CD4-positive, alpha-beta T cell treated with Interleukin-21 for 1 hour (primary cell): ENCODE results near the gene ABCG2.

Source experiments
- DNase-seq: peaks from one replicate; pipeline ENCODE4 v3.0.0-alpha.2; 2020

The ABCG2 gene

DNA sequence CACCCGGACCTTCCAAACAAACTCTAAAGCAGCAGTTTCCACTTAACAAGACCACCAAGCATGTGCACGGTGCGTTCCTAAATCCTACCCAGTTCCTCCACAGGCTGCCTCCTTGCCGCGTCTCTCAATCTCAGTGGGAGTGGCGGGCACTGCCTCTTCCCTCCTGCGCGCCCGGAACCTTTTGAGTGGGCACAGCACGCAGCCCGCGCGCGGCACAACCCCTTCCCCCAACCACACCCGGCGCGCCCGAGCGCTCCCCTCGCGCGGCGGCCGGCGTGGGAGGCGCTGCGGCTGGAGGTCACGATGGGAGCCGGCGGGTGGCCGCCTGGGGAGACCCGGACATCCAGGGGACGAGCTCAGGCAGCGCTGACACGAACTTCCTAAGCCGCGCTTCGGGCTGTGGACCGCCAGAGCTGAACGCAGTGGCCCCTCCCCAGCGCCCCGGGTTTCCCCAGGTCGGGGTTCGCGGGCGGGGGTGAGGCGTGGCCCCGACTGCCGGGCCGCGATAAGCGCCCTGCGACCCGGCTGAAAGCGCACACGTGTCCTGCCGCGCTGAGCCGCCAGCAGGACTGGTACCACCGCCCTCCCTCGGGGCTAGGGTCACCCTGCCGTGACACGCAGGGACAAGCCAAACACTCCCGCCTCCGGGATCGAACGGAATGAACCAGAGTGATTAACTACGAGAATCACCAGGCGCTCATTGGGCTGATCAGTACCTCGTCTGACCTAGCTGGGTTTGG lies at the start of gene ABCG2:
Gene ABCG2, minus strand, starts transcription at position 151 of the 740 bp plus-strand sequence. CDS start 18,644 bp downstream, outside the sequence.
- DNase-seq: peak; percentile 22

DNA sequence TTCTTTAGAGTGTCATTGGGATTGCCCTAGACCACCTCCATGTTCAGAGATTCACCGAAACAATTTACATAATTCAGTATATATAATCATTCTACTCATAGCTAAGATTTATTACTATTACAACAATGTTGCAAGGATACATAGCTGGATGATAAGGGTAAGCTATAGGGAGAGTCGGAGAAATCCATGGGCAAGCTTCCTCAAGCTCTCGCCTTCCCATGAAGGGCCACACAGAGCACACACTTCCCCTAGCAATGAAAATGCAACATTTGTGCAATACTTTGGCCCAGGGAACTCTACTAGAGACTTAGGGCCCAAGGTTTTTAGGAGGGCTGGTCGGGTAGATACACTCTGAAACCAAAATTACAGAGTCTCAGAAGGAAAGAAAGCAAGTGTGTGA lies 49.7 kb upstream of the ABCG2 start:
- no peak for DNase-seq

DNA sequence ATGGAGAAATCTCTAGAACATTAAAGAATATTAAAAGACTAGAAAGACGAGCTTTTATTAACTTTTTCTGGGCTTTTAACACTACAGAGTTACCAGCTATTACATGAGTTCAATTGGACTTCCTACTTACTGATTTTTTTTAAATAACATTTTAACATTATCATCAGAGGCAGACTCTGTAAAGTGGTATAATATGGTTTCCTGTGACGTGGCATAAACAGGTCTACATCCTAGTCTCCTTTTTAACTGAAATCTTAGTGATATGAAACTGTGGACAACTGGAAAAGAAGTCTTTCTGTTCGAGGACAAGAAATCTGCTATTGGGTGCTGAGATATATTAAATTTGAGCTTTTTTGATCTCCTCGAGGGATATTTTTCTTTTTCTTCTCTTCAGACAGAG lies 48.7 kb upstream of the ABCG2 start:
- DNase-seq: no peak

DNA sequence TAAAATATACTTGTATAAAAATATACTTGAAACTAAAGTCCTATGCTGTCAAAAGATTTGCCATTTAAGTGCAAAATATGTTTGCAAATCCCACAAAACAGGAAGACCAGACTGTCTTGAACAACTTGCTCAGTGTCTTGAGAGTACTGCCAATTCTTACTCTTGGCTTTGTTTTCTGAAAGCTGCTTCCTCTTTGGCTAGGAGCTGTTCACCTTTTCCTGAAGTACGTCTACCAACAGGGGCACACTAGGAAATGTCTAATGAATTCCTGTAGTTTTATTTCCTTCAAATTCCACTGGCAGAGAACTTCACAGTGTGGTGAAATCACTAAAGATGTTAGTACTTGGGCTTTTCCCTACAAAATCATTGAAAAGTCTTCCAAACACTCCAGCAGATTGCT lies 46.4 kb upstream of the ABCG2 start:
- no peak for DNase-seq

DNA sequence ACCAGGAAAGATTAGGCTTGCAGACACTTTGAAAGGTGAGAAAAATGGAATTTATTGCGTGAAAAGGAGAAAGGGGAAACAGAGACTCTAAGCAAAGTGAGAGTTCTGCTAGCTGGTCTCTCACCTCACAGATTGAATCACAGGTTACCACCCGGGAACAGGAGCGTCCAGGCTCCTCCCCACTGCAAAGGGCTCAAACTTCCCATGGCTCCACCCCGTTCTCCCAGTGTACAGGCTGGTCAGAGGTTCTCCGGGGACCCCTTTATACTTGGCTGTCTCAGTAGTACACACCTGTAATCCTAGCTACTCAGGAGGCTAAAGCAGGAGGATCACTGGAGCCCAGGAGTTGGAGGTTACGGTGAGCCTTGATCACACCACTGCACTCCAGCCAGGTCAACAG lies 44.0 kb upstream of the ABCG2 start:
- DNase-seq: no peak

DNA sequence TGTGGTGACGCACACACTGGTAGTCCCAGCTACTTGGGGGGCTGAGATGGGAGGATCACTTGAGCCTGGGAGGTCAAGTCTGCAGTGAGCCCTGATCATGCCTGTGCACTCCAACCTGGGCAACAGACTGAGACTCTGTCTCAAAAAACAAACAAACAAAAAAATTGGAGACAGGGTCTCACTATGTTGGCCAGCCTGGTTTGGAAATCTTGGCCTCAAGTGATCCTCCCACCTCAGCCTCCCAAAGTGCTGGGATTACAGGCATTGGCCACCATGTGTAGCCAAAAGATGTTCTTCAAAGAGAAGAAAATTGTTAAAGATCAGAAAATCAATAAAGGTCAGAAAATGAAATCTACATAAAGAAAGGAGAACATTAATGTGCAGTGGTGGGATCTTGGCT lies 41.7 kb upstream of the ABCG2 start:
- DNase-seq: no peak

DNA sequence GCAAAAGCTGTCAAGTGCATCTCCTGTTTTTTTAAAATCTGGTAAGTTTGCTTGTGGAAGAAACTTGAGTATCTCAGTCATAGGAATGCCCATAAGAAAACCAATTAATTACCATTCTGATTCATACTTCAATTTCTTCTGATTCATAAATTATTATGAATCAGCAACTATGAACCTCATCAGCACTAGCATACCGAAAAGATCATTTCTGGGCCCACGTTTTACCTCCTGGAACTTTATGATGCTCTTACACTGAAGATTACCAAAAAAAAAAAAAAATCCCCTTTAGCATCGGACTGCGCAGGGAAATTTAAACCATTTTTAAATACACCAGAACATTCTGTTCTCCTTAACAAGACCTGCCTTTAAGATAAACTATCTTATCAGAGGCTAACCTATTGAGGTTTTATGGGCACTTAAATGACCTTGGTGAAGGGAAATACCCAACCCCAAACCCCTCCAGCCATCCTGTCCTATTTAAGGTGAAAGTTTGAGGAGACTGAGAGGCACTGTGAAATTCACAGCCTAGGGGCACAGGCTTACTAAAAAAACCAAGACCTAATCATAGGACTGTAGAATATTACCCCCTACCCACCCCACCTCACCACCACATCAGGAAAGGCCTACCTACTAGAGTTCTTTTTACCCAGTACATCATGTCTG lies 38.2 kb upstream of the ABCG2 start:
- no peak for DNase-seq

DNA sequence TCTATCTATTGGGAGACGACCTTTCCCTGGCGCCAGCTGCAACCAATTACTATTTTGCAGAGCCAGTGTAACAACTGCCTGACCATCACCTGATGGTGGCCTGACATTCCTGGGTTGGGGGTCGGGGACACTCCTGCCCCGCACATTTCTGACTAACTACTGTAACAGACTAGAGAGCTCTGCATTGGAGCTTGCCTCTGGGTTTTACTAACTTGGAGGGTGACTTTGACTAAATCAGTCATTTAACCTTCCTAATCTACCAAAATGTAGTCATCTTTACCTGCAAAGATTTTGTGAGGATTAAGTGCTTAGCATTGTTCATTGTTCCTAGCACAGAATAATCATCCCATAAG lies 37.5 kb upstream of the ABCG2 start:
- no peak for DNase-seq

DNA sequence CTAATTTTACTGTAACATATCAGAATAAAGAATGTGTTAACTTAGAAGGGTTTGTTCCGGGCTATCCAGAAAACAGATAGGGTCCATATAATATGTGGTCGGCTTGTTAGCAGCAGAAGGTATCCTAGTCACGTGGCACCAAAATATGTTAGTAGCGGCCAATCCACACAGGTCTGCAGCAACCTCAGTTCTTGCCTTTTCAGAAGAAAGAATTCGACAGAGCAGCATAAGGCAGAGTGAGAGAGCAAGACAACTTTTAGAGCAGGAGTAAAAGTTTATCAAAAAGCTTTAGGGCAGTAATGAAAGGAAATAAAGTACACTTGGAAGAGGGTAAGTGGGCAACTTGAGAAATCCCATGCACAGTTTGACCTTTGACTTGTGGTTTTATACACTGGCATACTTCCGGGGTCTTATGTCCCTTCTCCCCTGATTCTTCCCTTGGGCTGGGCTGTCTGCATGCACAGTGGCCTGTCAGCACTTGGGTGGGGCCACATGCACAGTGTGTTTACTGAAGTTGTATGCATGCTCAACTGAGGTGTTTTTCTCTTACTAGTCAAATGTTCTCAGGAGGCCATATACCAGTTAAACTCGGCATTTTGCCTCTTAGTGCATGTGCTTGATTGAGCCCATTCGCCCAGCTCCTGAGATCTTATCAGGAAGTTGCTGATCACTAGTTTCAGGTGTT lies 37.0 kb upstream of the ABCG2 start:
- no peak for DNase-seq

DNA sequence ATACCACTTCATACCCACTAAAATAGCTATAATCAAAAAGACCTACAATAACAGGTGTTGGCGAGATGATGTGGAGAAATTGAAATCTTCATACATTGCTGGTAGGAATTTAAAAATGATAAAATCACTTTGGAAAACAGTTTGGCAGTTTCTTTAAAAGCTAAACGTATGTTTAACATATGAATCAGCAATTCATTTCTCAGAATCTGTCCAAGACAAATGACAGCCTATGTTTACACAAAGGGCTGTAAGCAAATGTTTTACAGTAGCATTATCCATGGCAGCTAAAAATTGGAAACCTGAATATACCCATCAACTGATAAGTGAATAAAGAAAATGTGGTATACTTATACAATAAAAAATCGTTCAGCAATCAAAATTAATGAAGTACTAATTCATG lies 33.0 kb upstream of the ABCG2 start:
- DNase-seq: no peak

DNA sequence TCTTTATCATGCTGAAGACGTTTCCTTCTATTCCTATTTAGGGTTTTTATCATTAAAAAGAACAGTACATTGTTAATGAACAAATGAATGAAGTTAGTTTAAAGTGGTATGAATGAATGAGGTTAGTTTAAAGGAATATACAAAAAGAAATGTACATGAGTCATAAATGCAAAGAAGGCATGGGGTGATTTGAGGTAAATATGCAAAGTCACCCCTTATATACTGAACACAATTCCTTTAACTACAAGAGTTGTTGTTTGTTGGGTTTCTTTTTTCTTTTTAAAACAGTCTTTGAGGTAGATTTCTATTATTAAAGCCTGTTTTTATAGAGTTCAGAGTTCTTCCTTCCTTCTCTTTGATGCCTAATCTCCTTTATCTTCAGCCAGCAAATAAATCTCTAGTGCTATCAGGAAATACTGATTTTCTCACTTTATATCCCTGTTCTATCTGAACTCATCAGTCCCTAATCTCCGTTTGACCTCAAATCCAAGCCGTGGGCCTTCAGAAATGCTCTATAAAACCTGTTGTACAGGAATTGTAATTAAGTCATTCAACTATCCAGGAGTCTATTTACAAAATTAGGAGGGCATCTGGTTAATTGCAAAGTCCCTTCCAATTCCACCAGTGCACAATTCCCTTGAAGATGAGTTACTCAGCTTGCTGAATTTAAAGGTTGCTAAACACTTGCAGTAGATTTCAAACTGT lies 31.6 kb upstream of the ABCG2 start:
- no peak for DNase-seq

DNA sequence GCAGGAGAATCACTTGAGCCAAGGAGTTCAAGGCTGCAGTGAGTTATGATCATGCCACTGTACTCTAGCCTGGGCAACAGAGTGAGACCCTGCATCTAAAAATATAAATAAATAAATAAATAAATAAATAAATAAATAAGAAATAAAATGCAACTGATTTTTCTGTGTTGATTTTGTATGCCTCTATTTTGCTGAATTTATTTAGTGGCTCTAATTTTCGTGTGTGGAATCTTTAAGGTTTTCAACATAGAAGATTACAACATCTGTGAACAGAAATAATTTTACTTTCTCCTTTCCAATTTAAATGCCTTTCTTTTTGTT lies 30.9 kb upstream of the ABCG2 start:
- DNase-seq: no peak

DNA sequence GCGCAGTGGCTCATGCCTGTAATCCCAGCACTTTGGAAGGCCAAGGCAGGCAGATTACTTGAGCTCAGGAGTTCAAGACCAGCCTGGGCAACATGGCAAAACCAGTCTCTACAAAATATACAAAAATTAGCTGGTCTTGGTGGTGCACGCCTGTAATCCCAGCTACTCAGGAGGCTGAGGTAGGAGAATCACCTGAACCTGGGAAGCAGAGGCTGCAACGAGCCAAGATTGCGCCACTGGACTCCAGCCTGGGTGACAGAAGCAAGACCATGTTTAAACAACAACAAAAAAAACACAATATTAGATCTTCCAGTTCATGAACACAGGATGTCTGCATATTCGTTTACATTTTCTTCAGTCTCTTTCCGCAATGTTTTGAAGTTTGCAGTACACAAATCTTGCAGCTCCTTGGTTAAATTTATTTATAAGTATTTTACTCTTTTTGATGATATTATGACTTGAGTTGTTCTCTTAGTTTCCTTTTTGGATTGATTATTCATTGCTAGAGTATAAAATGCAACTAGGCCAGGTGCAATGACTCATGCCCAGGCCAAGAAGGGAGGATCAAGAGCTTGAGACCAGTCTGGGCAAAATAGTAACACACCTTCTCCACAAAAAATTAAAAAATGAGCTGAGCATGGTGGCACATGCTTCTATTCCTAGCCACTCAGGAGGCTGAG lies 30.4 kb upstream of the ABCG2 start:
- DNase-seq: no peak

DNA sequence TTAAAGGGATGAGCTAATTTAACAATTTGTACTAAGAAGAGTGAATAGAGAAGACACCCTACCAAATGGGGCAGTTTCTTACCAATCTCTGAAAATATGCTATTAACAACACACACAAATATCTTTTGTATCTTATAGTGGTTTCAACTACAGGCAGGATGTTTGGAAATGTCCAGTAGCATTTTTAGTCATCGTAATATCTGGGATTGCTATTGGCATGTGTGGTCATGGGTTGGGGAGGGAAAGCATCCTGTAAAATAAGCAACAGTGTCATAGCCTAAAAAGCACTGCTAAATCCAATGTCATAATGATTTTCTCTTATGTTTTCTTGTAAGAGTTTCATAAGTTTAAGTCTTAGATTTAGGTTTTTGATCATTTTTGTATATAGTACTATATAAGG lies 29.3 kb upstream of the ABCG2 start:
- no peak for DNase-seq

DNA sequence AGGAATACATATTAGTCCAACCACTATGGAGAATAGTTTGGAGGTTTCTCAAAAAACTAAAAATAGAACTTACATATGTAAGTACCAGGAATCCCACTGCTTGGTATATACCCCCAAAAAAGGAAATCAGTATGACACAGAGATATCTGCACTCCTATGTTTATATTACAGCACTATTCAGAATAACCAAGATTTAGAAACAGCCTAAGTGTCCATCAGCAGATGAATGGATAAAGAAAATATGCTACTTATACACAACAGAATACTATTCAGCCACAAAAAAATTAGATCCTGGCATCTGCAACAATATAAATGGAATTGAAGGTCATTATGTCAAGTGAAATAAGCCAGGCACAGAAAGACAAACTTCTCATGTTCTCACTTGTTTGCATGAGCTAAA lies 27.5 kb upstream of the ABCG2 start:
- no peak for DNase-seq

DNA sequence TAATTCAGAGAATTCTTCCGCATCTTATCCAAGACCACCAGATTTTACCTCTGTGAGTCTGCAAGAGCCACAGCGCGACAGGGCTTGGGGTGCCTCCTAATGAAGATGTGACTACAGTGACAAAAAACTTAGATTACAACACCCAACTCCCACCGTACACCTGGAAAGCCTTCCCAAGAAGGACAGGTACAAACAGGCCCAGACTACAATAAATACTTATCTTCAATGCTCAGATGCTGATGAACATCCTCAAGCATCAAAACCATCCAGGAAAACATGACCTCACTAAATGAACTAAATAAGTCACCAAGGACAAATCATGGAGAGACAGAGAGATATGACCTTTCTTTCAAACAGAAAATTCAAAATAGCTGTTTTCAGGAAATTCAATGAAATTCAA lies 20.8 kb upstream of the ABCG2 start:
- DNase-seq: no peak

DNA sequence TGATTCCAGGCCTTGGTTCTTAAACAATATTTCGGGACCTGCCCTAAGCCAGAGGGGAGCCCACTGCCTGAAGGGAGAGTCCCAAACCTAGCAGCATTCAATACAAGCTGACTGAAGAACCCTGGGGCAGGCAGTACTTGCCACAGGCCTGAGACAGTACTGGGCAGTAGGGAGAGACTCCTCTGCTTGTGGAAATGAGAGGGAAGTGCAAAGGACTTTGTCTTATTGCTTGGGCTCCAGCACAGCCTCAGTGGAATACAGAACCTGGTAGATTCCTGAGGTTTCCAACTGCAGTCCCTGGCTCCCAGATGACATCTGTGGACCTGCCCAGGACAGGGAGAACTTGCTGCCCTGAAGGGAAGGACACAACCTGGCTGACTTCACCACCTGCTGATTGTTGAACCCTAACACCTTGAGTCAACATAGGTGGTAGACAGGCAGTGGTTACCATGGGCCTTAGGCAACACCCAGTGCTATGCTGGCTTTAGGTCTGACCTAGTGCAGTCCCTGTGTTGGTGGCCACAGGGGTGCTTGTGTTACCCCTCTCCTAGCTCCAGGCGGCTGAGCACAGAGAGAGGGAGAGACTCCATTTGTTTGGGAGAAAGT lies 20.3 kb upstream of the ABCG2 start:
- DNase-seq: no peak

DNA sequence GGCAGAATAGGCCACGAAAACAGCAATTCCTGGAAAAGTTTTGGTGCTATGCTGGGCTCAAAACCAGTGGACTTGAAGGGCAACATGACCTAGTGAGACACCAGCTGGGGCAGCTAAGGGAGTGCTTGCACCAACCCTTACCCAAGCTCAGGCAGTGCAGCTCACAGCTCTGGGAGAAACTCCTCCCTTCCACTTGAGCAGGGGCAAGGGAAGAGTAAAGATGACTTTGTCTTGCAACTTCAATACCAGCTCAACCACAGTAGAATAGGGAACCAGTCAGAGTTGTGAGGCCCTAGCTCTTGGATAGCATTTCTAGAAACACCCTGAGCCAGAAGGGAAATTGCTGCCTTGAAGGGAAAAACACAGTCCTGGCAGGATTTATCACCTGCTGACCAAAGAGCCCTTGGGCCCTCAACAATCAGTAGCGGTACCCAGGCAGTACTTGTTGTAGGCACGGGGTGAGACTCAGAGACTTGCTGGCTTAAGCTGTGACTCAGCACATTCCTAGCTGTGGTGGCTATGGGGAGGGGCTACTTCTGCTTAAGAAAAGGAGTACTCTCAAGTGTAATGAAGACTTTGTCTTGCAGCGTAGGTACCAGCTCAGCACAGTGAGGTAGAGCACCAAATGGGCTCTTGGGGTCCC lies 19.7 kb upstream of the ABCG2 start:
- no peak for DNase-seq

DNA sequence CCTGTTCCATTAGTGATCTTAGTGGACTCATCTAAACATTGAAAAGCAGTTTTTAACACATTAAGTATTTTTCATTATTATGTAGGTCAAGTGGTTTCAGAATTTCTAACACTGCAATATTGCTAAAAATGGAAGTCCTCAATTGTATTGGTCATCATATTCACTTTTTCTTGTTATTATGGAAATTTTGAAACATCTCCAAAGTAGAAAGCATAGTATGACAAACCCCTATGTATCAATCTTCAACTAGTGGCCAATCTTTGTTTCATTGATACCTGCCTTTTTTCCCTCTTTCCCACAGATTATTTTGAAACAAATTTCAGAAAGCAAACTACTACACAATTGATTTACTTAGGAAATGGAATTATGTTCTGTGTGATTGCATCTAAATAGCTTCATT lies 14.5 kb upstream of the ABCG2 start:
- no peak for DNase-seq

DNA sequence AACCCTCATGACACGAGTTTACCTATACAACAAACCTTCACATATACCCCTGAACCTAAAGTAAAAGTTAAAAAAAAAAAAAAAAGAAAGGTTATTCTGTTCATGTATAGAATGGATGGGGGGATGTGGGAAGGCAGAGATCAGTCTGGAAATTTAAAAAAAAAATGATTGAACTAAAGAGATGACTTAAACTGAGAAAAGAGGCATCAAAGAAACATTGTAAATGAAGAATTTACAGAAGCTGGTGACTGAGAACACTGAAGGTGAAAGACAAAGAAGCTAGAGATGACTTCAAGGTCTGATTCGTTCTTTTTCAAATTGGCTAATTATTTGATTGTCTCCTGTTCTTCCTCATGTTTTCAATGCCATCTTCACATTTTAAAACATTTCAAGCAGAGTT lies 12.8 kb upstream of the ABCG2 start:
- DNase-seq: no peak

DNA sequence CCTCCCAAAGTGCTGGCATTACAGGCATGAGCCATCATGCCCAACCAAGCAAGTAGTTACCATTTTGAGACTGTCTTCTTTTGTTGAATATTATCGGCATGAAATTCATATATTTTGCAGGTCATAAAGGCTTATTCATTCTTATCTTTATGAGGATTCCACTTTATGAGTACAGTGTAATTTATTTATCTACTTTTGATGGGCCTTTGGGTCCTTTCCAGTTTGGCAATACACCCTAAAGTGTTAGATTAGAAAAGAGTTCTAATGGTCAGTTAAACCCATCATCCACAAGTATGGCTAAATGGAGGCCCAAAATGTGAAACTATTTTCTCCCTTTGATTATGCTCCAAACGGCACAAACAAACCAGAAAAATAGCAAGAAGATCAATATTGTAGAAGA lies 10.9 kb upstream of the ABCG2 start:
- DNase-seq: no peak

DNA sequence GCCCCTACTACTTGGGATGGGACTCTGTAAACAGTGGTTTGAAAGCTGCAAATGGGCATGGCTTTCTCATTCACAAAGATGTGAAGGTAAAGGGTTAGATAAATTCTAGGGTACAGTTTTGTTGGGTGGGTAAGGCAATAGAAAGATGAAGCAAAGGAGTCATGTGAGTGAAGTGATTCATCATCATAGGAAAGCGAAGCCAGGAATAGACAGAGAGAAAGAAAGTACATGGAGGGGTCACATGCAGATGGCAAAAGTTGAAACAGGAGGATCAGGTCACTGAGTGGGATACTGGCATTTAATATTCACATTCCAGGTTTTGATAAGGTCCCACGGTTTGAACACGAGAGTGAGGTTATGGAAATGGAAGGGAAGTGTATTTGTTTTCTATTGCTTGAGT lies 8.2 kb upstream of the ABCG2 start:
- DNase-seq: no peak
